T follicular helper cell (primary cell): ENCODE measurements around the gene ACTN1.
"Not testable (repeated sequence)": the region's sequence is repeated elsewhere in the genome, so short reads cannot be mapped to it uniquely, and the experiment has no call there.

Experiments
- DNase-seq: peaks from one replicate; pipeline ENCODE4 v3.0.0-alpha.2; 2020; ENCODE audit warnings: low read depth
- total RNA-seq, 2 experiments: gene quantifications; one replicate each; lab custom pipeline; 2026; lab: John Stamatoyannopoulos, UW

Gene ACTN1
- 41.9 to 43.0 reads per million in 2 experiments for total RNA-seq

DNA sequence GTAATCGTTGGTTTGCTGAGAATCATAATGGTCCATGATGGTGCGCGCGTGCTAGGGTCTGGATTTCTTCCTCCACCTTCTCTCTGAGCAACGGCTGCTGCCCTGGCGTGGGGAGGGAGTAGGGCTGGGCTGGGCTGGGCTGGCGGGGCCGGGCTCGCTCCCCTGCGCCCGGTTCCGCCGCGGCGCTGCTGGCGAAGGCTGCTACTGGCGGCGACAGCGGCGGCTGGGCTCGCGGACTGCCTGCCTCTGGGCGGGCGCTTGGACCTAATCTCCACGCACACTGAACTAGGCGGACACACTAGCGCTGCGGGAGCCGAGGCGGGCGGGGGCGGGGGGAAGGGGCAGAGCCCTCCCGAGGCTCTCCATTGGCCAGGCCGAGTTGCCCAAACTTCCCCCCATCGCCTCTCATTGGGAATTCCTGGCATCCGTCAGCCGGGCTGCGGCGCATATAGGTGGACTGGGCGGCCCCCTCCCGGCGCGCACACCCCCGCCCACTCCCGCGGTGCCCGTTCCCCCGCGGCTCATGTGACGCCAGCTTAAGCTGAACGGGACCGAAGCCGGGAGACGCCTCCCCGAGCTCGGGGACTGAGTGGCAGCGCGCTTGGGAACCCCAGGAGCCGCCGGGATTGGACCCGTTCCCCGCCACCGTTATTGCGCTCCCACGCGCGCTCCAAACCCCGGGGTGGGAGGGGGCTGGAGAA, at the start of gene ACTN1:
Gene ACTN1, minus strand, starts transcription at position 282 of the 701 bp plus-strand sequence. Its CDS starts 246 bp downstream, at position 36.
- DNase-seq: peak; percentile 52

DNA sequence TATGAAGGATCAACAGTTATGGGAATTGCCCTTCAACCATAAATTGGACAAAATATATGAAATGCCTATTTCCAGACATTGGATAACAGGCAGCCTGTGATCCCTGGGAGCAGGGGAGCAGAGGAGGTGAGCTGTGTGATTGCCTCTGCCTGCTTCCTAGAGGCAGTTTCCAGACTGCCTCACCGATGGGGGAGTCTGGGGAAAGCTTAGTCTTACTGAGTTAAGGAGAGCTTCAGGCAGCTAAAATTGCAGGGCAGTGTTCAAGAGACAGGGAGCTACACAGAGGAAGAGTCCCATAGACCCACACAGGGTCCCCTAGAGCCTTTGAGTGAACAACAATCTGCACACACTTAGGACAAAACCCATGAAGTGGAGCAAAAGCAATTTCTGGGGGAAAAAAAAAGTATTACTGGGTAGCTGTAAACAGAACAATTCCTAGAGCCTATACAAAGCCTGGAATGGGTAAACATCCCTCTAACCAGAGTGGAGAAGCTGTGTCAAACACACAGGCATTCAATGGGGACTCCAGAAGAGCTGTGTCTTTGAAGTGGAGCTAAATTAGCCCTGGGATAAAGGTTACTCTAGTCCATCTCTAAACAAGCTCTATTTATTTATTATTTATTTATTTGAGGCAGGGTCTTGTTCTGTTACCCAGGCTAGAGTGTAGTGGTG, 48.3 kb upstream of the ACTN1 start:
- no peak for DNase-seq

DNA sequence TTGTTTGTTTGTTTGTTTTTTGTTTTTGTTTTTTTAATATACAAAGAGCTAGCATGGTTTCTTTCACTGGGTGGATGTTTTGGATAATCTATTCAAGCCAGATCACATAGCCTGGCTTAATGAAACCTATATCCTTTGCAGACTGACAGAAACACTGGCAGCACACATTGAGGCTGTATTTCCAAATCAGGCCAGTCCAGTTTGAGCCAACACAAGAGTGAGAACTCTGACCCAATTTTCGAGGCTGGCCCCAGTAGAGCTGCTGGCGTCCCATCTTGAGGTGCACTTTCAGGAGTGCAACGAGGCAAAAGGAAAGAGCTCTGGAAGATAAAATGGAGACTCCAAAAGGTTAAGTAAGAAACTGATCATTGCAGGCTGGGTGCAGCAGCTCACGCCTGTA, 43.9 kb upstream of the ACTN1 start:
- DNase-seq: no peak

DNA sequence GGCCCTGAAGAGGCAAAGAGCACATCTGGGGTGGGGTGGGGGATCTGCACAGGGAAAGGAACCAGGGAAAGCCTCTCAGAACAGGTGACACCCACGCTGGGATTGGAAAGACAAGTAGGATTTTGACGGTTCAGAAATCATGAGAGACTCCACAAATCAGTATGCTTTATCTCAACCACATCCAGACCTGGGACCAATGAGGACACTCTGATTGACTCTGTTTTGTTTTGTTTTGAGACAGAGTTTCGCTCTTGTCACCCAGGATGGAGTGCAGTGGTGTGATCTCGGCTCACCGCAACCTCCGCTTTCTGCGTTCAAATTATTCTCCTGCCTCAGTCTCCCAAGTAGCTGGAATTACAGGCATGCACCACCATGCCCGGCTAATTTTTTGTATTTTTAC, 43.0 kb upstream of the ACTN1 start:
- not testable (repeated sequence) for DNase-seq

DNA sequence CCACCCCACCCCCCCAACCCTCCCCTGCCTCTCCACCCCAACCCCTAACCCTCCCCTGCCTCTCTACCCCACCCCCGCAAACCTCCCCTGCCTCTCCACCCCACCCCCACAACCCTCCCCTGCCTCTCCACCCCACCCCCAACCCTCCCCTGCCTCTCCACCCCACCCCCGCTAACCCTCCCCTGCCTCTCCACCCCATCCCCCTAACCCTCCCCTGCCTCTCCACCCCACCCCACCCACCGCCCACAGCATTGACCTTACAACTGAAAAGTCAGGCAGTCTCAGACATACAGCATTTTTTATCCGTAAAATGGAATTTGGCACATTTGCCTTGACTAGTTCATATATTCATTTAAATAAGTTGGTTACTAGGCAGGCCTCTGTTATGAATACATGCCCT, 38.6 kb upstream of the ACTN1 start:
- no peak for DNase-seq

DNA sequence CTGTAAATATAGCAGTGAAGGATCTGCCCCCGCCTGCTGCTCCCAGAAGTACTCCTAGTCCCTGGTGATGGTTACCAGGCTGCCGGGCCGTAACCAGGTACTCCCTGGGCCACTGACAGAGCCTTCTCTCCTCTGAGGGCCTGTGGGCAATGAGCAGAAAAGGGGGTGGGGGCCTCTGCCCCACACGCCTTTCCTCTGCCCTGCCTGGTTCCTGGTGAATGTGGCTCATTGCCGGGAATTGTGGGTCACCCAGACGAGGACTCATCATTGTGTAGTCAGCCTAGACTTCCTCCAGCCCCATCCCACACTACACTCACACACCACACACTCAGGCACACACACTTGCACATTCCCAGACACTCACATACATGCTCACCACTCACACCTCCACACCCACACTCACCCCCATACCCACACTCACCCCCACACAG, 35.7 kb upstream of the ACTN1 start:
- DNase-seq: no peak

DNA sequence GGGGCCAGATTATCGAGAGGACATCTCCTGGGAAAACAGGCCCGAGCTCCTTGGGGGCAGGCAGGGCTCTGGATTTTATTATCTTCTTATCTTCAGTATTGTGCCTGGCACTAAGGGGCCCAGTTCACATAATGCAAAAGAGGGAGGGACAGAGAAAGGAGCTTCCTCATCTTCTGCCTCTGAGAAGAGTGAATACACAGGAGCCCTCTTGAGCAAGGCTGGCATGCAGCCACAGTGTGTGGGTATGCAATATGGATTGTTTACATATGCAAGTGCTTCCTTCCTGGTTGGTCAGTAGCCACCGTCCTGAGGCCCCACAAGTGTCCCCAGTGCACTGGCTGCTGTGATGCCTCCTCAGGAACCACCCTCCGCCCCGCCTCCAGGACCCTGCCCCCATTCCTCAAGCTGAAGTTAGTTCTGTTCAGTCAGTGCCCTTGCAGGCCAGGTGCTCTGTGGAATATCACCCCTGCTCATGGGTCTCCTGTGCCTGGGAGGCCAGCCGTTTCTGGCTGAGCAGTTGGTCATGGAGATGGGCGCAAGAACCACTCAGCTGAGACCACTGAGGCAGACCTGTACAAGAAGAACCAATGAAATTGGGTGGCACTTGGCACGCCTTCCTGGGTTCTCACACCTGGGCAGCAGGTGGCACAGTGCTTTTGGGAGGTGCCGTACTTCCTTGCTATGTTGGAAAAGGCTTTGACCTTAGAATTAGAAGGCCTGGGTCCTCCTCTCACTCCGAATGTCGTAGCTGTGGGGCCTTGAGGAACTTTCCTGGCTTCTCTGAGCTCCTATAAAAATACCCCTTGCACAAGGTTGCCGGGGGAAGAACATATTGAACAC, 35.1 kb upstream of the ACTN1 start:
- DNase-seq: no peak

DNA sequence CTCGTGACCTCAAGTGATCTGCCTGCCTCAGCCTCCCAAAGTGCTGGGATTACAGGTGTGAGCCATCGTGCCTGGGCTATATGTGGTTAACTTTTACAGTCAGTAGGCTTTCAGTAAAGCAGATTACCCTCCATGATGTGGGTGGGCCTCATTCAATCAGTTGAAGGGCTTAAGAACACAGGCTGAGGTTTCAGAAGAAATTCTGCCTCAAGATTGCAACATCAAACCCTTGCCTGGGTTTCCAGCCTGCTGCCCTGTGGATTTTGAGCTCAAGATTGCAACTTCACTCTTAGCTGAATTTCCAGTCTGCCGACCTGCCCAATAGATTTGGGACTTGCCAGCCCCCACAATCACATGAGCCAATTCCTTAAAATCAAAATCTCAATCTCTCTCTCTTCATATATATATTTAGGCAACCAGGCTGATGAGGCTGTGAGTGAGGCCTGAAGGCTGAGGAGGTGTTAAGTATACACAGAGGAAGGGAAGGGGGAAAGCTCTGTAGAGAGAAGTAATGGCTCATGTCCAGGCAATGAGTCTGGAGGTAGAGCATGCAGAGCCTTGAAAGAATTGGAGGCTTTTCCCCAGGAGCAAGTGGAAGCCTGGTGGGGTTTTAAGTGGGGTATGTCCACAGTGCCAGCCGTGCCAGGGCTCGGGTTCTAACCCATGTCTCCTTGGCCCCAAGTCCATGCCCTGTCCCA, 33.3 kb upstream of the ACTN1 start:
- no peak for DNase-seq

DNA sequence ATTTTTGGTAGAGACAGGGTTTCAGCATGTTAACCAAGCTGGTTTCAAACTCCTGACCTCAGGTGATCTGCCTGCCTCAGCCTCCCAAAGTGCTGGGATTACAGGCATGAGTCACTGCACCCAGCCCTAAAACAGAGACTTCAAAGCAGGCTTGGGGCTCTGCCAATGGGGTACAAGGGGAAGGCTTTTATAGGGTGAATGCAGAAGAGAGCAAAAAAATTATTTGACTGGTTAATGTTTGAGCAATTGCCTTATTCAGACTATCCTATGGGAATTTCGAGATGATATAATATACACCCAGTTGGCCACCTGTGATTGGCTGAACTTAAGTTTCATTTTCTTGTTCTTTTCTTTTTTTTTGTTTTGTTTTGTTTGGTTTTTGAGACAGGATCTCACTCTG, 31.5 kb upstream of the ACTN1 start:
- DNase-seq: no peak

DNA sequence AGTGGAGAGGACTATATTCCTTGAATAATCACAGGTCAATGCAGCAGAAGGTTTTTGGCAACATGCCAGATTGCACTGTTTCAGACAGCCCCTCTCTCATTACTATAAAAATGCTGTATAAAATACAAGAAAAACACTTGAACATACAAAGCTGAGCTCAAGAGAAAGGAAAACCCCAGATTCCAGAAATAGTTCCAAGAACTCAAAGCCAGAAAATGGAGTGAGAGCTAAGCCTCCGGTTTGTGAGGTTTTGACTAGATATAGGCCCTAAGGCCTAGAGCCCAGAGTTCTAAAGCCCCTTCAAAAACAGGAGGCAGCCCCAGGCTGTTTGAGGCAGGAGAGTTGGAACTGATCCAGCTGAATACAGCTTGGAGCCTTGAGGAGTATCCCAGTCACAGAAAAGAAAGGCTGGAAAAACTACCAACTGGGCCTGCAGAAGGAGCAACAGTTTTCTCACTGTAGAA, 29.4 kb upstream of the ACTN1 start:
- DNase-seq: no peak

DNA sequence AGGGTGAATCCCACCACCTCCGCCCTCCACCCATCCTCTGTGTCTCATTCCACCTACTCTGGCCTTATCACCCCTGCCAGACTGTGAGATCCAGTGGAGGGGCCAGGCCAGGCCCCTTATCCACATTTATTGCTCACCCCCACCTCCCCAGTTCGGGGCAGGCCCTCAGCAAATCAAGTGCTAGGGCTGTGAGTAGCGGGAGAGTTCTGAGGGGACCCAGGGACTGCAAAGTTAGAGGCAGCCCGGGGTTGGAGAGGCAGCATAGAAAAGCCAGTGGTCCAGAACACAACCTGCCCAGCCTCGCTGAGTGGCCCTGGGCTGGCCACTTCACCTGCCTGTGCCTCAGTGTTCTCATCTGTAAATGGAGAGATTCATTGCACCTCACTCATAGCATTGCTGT, 27.2 kb upstream of the ACTN1 start:
- no peak for DNase-seq

DNA sequence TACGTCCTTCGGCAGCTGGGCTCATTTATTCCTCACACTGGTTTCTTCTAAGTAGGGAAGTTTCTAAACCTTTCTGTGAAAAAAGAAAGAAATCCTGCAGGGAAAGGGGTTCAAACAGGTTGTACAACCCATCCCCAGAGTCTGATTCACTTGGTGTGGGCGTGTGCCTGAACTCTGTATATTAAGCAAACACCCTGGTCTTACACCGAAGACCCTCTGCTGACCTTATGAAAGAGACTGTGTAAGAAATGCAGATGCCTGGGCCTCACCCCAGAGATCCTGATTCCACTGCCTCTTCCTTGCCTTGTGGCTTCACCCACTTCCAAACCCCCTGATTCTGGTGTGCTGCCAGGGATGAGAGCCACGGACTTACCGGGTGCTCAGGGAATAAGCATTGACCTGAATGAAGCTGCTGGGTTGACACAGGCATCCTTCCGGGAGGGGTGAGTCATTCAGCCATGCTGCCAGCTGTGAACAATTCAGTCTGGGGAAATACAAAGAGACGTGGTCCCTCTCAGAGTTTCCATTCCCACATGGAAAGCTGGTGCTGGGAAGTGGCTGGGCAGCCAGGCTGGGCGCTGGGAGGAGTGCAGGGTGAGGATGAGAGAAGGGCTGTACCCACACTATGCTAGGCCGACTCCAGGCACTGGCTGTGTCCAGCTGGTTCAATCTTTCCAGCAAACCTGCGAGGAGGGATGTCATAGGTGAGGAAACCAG, 26.5 kb upstream of the ACTN1 start:
- no peak for DNase-seq

DNA sequence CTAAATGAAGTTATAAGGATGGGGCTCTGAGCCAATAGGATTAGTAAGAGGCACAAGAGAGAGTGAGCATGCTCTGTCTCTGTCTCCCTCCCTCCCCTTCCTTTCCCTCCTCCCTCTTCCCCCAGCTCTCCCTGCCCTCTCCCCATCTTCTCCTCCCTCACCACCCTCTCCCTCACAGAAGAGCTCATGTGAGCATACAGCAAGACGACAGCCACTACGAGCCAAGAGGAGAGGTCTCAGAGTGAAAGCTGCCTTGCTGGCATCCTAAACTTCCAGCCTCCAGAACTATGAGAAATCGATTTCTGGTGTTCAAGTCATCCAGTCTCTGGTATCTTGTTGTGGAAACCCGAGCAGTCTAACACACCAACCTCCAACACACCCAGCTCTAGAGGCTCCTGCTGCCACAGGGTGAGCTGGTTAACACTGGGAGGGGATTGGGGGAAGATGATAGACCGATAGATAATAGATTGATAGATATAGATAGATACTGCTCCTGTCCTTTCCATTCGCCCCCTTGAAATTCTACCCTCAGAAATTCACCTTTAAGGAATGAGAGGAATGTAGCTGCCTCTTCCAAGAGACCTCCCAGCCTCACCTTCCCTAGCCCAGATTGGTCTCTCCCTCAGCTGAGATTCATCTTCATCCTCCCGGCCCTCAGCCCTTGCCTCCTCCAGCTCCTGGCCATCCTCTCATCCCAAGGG, 25.8 kb upstream of the ACTN1 start:
- DNase-seq: no peak

DNA sequence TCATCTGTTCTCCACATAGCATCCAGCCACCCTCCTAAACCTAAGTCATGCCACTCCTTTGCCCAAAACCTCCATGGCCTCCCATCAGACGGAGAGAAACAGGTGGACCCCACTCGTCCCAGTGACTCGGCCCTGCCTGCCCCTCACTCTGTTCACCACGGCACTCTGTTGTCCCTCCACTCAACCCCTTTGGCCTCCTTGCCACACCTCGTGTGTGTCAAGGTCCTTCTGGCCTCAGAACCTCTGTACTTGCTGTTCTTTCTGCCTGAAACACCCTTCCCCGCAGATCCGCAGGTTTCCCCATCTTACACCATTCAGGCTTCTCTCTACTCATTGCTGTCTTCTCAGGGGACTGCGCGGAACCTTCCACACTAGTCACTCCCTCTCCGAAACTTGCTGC, 24.5 kb upstream of the ACTN1 start:
- DNase-seq: no peak

DNA sequence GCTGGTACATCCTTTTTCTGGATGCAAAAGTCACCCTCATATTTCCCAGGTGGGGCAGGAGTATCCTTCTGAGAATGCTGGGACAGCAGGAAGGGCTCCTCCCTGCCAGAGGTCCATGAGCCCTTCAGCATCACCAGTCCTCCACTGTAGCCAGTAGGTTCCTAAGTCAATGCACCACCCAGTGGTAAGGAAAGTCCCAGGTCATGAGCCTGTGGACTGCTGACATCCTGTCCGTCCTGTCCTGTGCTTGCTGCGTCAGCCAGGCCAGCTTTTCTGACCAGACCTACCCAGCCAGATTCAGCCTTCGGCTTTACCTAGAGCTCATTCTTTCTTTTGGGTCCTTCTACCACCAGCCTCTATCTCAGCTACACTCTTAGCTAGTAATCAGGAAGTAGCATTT, 23.0 kb upstream of the ACTN1 start:
- DNase-seq: no peak

DNA sequence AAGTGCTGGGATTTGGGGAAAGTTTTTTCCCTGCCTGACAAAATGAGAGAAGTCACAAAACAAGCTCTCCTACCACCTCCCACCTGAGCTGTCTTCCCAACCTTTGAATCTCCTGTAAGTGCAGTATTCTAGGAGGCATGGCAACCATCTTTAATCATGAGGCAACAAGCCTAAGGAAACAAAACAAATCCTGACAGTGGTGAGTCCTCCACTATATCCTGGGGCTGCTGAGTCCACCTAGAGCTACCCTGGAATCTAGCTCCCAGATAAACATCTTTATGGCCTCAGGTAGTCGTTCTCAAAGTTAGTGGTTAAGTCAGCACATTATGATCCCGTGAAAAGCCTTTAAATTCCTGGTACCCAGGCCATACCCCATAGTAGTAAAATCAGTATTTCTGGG, 22.3 kb upstream of the ACTN1 start:
- no peak for DNase-seq

DNA sequence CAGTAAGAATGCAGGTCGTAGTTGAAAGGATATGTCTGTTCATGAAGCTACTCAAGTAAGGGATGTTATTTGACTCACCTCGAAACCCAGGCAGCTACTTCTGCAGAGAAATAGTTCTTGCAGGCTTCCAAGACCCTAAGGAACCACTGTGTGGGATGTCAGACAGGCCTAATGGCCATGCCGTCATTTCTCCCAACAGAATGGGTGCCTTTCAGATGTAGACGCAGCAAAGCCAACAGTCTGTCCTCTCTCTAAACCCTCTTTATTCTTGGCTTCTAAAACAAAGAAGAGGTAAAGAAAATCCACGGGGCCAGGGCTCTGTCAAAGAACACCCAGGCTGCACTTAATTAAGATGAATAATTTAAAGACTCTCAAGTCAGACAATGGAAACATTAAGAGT, 19.0 kb upstream of the ACTN1 start:
- no peak for DNase-seq

DNA sequence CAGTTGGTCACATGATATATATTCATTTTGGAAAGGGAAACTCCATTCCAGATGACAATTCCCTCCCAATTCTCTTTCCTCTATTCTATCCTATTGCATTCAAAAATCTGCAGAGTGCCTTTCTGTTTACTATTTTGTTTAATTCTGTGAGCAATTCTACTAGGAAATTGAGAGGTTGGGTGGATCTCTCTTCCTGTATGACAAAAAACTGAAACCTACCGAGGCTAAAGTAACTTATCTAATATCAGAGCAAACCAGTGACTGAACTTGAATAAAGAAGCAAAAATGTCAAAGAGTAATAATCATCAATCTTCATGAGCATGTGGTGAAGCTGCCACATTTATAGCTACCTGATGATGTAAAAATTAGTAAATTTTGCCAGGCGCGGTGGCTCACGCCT, 16.6 kb upstream of the ACTN1 start:
- no peak for DNase-seq

DNA sequence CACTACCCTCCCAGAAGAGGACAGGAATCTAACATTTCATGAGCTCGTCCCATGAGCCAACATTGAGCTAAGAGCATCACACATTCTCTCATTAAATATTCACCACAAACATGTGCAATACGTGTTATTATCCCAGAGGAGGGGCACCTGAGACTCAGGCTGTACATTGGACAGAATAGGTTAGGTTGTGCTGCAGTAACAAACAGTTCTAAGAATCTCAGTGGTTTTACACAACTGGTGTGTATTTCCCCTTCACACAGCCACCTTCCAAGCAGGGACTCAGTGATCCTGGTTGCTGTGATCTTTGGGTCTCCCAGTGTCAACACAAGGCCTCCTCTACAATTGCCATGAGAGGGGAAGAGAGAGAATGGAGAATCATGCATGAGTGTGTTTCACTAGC, 15.0 kb upstream of the ACTN1 start:
- DNase-seq: no peak

DNA sequence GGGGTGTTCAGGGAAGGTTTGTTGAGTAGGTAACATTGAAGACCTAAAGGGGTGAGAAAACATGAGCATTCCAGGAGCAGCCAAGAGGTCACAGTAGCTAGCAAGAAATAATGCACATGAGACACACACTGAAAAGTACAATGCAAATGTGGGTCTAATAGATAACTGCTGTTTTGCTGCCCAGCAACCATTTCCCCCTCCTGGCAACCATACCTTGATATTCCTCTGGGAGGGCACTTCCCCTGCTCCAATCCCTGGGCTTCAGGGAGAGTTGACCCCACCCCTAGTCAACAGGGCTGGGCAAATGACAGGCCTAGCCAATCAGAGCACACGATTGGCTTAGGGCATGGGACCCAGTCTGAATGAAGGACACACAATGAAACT, 8.5 kb upstream of the ACTN1 start:
- no peak for DNase-seq
